Ureter (tissue), 1 donor: ENCODE measurements around the gene KLF11. TPM values are rescaled to one million over a fixed set of nuclear protein-coding genes. Genes with fewer than 3 reads are reported as not detected.

ENCODE experiments used
- DNase-seq: peaks from one replicate; pipeline ENCODE4 v3.0.0-alpha.2; 2020; ENCODE audit warnings: low spot score
- total RNA-seq: library from RNA; stranded (reverse); gene quantifications from one replicate; pipeline ENCODE4 v1.2.4, GENCODE V29; 2023
- donor health status: DM: yes; HTN: yes; CAD: no.

Gene KLF11
- total RNA-seq, 1 donor from 2014 or later = 18.8 TPM

DNA sequence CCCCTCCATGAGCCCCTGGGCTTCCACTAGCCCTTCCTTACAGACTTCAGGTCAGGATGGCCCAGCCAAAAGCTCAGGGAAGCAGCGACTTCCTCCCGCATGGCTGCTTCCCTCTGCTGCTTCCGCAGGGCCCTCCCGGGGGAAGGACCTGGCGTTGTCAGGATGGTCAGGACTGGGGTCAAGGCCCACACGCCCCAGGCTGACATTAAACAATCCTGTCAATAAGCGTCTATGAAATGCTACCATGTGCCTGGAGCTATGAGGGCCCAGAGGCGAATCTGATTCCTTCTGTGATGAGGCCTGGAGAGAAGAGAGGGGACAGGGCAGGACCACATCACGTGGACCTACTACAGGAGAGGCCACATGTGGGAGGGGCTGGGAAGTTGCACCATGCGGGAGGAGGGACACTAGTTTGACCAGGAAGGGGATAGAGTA is 19.6 kb downstream of the KLF11 start:
- DNase-seq = no peak

DNA sequence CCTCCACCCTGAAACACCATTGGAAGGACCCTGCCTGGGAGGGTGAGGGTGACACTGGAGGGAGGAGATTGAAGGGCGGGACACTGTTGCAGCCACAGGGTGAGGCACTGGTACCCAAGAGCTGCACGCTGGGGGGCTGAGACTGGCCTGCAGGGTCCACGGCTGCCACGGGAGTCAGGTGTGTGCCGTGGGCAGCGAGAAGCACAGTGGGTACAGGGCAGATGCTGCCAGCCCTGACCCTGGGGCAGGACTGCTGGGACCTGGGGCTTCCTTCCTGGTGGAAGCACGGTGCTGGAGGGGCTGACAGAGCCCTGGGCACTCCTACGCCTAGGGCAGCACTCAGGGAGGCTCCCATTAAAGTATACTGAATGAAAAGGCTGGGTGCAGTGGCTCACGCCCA is 20.2 kb downstream of the KLF11 start:
- DNase-seq = no peak

DNA sequence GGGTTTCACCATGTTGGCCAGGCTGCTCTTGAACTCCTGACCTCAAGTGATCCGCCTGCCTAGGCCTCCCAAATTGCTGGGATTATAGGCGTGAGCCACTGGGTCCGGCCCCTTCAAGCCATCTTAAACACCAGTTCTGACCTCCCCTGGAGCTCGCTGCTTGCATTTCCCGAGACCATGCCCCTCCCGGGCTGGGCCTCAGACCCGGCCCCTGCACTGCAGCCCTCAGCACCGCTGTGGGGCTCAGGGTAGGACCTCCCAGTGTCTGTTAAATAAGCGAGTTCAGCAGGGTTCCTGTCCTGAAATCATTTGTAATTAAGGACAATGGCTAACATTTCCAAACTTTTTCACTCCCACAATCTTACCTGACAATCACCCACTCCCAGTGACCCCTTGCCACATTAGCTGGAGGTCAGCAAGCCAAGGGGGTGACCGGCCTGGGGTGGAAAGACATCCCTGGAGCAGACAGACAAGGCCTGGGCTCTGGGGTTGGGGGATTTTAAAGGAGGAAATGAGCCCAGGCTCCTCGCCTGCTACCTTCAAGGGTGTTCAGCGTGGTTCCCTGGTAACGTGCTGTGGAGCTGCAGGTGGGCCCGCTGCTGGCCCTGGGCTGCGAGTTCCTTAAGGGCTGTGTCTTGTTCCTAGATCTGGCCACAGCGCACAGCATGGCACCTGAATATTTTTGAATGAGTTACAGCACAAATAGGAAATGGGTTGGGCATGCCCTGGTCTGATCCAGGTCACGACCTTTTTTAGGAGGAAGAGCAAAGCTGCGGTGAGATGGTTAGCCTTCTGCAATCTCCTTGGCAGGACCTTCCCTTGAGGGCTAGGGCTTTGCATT is 21.8 kb downstream of the KLF11 start:
- no peak for DNase-seq

DNA sequence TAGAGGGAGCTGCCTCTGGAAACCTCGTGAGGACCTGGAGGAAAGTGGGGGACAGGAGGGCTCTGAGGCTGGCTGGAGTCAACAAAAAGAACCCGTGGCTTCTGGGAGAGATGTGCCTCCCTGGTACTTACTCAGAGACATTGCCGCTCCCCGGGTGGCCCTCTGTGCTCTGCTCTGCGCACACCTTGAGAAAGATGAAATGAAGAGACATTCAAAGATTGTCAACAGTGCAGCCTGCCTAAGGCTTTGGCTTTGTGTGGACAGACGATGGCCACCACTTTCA is 22.4 kb downstream of the KLF11 start:
- no peak for DNase-seq

DNA sequence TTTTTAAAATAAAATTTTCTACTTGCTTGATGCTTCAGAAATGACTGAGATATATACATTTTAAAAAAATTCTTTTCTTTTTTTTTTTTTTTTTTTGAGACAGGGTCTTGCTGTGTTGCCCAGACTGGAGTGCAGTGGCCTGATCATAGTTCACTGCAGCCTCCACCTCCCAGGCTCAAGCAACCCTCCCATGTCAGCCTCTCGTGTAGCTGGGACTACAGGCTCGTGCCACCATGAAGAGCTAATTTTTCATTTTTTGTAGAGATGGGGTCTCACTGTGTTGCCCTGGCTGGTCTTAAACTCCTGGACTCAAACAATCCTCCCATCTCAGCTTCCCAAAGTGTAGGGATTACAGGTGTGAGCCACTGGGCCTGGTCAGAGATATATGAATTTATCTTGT is 24.0 kb downstream of the KLF11 start:
- no peak for DNase-seq

DNA sequence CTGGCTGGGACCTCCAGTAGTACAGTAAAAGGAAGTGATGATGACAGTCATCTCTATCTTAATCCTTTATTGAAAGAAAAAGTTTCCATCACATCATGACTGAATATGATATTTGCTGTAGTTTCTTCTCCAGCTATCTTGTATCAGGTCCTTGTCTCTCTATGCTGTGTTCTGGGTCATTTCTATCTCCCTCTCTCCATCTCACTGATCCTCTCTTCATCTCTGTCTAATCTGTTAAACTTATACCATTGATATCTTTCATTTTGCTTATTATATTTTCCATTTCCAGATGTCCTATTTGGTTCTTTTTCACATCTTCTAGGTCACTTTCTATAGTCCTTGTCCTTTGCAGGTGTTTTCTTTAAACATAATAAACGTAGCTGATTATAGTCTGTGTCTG is 24.5 kb downstream of the KLF11 start:
- no peak for DNase-seq

DNA sequence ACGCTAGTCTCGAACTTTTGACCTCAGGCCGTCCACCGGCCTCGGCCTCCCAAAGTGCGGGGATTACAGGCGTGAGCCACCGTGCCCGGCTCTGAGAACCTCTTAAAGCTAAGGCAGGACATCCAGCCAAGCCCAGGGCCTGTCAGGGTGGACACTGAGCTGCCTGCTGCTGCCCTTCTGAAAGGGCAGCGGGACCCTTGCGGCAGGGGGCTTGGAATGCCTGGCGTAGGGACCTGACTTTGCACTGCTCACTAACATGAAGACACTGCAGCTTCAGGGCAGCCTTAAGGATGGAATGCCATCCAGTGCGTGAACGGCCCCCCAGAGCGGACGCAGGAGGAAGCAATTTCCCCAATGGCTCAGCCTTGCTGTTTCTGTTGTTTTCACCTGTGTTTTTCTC is 27.8 kb downstream of the KLF11 start:
- DNase-seq = no peak

DNA sequence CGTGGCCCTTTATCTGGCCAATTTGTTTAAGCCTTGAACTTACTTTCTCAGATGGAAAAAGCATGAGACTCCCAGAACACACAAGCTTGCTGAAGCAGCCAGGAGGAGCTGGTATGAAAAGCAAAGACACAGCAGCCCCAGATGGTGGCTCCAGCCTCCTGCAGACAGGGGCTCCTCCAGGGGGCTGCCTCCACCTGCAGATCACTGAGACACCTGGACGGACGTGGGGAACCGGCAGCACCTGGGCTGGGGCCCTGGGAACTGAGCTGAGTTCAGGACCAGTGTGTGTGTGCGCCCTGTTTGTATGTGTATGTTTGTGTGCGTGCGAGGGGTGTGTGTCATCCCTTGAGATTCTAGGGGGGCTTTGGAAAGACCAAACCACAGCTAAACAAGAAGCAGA is 28.2 kb downstream of the KLF11 start:
- no peak for DNase-seq

DNA sequence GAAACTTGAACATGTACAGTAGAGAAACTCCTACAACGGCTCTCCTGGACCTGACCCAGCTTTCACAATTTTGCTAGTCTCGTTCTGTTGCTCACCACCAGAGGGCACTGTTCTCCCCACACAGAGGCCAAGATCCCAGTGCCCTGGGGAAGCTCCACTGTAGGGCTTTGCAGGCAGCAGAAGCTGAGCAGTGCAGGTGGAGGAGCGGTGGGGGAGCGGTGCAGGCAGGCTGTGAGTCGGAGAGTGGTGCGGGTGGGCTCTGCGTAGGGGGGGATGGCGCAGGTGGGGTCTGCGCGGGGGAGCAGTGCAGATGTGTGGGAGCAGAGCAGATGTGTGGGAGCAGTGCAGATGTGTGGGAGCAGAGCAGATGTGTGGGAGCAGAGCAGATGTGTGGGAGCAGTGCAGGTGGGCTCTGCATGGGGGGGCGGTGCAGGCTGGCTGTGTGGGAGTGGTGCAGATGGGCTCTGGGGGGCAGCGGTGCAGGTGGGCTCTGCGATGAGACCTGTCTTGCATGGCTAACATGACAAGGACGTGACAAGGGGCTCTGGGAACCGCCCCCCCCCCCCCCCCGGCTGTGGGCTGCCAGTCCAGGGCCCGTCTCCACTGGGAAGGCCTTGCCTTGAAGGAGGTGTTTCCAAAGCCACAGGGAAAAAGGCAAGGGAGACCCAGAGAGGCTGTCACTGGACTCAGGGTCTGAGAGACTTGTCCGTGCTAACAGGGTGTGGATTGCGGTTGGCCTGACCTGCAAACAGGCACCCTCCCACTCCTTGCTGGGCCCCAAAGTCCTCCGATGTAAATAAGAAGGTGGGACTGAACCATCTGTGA is 29.5 kb downstream of the KLF11 start:
- peak; percentile 88 for DNase-seq

DNA sequence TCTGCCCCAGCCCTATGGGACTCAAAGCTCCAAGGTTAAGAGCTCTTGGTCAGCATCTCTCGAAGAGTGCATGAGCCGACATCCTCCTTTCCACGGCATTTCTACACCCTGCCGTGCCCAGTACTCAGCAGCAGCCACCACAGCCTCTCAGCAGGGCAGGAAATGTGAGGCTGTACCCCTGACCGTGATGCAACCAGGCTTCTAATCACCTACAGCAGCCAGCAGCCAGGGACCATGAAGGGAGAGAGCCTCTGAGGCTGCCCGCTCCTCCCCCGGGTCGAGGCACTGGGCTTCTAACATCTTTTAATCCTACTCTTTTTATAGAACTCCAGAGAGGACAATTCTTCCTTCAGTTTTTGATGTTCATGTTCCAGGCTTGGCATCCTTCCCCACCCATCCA is 30.4 kb downstream of the KLF11 start:
- no peak for DNase-seq

DNA sequence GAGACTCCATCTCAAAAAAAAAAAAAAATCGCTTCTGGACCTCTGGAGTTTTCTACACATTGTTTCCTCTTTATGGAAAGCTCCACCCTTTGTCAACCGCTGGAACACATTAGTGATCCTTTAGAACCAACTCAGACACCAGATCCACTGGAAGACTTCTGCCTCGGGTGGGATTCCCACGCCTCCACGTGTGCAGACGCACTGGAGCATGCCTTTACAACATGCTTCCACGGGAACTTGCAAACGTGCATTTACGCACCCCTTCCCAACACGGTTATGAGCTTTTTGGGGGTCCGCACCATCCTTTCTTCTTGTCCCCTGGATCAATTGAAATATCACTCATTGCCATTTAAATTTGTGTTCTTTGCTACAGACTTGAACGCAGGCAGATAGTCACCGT is 31.8 kb downstream of the KLF11 start:
- no peak for DNase-seq

DNA sequence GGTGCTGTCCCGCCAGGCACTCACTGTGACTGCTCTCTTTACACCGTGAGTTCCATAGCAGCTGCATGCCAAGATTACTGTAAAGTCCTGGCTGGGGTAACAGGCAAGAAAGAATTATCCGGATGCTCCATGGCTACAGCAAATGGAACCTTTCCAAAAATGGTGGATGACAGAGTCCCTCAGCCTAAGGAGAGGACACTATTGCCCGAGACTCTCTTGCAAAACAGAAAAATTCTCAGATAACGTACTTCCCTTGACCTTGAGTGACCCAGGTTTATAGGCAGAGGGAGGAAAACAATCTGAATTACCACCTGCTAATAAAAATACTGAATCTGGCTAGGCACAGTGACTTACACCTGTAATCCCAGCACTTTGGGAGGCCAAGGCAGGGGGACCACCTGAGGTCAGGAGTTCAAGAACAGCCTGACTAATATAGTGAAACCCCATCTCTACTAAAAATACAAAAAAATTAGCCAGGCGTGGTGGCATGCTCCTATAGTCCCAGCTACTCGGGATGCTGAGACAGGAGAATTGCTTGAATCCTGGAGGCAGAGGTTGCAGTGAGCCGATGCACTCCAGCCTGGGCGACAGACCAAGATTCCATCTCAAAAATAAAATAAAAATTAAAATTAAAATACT is 32.3 kb downstream of the KLF11 start:
- no peak for DNase-seq

DNA sequence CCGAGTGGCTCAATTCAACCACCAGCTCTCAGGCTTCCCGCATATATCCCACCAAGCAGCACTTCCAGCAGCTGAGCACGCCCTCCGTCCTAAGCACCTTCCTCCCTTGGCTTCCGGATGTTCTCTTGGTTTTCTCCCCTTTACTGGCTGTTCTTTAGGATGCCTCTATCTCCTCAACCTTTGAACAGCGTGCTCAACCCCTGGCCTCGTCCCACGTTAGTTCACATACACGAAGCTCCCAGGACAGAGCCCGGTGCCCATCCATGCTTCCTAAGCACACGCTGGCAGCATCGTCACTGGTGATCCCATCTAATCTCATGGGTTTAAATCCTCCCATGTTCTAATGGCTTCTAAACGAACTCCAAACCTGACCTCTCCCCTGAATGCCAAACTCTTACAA is 33.2 kb downstream of the KLF11 start:
- DNase-seq = no peak

DNA sequence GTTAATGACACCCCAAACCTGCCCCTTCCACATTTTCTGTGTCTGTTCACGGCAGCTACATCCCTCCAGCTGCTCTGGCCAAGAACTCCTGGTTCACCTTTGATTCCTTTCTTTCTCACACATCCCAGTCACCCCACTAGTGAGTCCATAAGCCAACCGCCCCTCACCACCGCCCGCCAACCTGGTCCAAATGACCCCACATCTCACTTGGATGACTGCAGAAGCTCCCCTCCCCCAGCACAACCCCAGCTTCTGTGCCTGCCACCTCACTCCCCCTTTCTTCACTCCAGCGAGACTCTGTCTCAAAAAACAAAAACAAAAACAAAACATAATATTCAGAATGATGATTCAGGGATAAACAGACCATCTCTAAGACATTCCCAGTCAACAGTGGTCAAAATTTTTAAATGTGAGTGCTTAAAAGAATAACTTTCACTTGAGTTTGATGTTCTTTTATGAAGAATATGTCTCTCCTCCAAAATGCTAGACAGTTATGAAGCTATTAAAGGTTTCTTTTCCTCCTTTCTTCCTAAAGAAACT is 33.7 kb downstream of the KLF11 start:
- DNase-seq = no peak

DNA sequence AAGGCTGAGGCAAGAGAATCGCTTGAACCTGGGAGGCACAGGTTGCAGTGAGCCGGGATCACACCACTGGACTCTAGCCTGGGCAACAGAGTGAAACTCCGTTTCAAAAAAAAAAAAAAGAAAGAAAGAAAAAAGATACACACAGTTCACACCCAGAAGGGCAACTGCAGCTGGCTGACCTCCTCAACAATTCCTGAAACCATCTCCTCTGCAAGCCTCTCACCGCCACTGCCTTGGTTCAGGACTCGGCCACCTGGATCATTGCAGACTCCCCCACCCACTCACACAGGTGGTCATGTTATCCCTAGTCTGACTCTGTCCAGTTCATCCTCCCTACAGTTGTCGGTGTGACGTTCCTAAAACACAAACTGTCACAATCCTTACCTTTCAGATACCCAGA is 34.7 kb downstream of the KLF11 start:
- no peak for DNase-seq

DNA sequence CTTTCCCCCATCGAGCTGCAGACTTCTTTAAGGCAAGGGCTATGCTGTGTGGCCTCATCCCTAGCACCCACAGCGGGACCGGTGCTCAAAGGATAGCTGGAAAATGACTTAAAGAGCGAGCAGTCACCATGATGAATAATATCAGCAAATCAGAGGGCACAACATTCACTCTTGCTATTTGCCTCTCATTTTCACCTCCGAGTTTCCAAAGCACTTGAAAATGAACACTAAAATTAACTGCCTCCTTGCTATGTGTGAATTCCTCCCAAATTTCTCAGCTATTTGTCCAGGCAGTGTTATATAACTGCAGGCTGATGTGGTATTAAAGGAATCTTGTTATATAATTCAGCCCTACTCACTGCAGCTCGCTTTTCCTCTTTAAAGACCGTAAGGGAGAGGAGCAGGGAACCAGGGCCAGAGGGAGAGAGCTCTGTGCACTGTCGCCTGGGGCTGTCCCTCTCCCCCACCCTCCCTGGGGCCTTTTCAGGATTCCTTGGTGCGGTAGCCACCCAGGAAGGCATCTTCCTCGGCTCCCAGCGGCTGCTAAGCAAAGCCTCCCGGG is 35.4 kb downstream of the KLF11 start:
- DNase-seq = no peak

DNA sequence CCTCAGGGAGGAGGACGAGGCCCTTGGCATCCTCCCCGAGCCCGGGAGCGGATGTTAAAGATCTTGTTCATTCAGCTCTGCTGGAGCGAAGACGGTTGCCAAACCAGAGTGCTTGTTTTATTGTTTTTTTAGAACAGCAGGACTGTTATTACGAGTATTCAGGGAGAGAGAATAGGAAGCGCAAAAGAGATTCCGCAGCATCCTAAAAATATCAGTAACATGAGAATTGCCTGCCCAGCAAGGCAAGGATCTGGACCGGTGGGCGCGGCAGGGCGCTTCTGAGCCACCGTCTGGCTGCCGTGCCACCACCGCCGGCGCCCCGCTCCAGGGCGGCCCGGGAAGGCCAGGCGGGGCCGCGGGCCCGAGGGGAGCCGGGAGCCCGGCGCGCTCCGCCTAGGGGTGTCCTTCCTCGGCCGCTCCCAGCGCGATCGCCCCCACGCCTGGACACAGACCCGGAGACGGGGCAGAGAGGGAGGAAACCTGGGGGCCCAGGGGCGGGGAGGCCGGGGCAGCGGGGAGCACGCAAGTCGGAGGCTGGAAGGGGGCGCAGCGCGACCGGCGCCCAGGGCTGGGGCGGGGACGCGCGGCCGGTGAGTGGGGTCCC is 36.0 kb downstream of the KLF11 start:
- DNase-seq = no peak

DNA sequence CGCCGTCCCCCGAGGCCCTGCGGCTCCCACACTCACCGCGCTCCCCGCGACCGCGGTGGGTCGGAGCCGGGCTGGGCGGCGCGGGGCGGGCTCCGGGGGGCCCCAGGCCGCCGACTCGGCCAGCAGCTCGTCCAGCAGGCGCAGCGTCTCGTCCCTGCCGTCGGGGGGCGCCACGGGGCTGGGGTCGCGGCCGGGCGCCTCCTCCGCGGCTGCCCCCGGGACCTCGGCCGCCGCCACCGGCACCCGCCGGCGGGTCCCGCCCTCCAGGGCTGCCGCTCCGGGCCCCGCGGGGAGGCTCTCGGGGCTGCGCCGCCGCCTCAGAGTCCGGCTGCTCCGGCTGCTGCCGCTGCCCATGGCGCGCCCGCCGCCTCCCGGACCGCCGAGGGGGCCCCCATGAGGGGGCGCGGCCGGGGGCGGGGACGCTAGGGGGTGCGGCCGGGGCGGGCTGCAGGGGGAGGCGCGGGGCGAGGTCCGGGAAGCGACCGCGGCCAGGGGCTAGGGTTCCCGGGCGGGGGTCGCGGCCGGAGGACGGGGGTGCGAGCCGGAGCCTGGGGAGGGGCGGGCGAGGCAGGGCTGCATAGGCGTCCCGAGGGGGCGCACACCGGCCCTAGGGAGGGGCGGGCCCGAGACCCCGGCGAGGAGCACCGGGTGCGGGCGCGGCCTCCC is 36.7 kb downstream of the KLF11 start, which contains the start of gene CYS1:
CYS1 (minus strand) TSS at position 542 of the 666 bp plus-strand sequence; CDS start at position 354, 188 bp downstream.
- no peak for DNase-seq

DNA sequence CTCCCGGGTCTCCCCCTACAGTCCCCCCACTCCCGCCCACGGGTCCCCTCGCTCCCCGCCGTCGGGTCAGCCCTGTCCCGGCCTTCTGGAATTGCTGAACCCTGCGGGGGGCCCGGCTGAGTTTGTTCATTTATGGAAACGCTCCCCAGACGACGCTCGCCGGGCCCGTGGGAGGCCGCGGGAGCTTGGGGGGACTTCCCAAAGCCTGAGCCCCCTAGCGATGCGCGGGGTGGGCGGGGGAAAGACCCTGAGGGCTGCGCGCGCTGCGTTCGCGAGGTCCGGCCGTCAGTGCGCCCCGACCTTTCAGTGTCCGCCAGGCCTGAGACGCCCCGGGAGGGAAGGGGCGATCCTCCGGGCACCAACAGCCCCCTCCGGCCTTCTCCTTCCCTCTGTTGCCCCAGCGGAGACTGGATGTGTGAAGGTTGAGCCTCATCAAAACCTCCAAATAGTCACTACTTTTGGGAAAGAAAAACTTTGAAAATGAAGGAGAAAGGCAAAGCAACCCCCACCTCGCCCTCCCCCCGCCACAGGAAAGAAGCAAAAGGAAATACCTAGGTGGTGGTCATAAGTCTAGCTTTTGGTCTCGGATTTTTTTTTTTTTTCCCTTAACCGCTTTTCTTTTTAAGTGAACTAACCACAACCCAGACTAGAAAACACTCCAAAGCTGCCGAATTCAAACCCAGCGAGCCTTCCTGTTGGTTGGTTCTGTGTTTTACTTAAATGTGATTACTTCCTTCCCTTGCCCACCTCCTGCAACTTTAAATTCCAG is 37.4 kb downstream of the KLF11 start:
- no peak for DNase-seq

DNA sequence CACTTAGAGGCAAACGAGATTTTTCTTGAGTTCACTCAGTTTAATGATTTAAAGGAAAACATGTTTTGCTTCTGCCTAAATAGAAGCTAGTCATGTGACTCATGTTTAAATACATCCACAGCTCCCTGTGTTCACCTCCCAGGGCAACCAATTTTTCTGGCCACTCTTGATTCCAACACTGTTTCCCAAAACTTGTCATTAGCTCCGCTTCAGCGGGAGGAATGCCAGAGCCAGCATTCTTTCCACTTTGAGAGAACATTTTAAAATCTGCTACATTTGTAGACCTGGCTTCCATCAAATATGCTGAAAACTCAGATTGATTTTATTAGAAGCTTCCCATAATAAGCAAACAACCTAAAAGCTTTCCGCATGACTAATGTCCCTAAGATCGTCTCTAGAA is 39.7 kb downstream of the KLF11 start:
- DNase-seq = no peak
